ENCODE measurements around the gene FOXL3. TPM values are rescaled to one million over a fixed set of nuclear protein-coding genes. Genes with fewer than 3 reads are reported as not detected.

The FOXL3 gene
- total and polyA plus RNA-seq, 4 donors = not detected

GRCh38 chr7:293681-294439 is 3.9 kb downstream of the FOXL3 start:
- no peak overlapping the region for H3K27ac ChIP-seq (ENCODE audit: low read depth in 1 of 2, low read length in 2 of 2)
- no peak overlapping the region for H3K9ac ChIP-seq (ENCODE audit: low read depth in 1 of 2, low read length in 2 of 2)
- H3K9me3 ChIP-seq (ENCODE audit: control insufficient read depth in 4 of 4, low read length in 3 of 4) = no peaks in the 10 kb centered on the region
- 67% methylated on average over 23 of the region's 23 CpGs for WGBS
- H3K27me3 ChIP-seq (ENCODE audit: control insufficient read depth in 4 of 4, insufficient read depth in 4 of 4, low read length in 3 of 4) = peaks cover 5 to 19% (median 8%) of the 10 kb centered on the region in 4 donors
- H3K4me3 ChIP-seq (ENCODE audit: low read depth in 1 of 3, low read length in 3 of 3) = no peak overlapping the region
- H3K4me1 ChIP-seq (ENCODE audit: control insufficient read depth in 4 of 4, insufficient read depth in 4 of 4, low read length in 3 of 4) = peaks cover 0 to 6% (median 2%) of the 10 kb centered on the region in 4 donors
- DNase-seq (ENCODE audit: low spot score) = no peak
- TF ChIP-seq EGR1 (IDR thresholded peaks at IDR 0.05; ENCODE audit: low read depth in 2 of 2) (no peak), ATF3 (IDR thresholded peaks at IDR 0.05) (no peak), HNF4G (IDR thresholded peaks at IDR 0.05) (no peak), GABPA (IDR thresholded peaks at IDR 0.05 in 1 of 2, conservative IDR thresholded peaks at IDR 0.05 in 1 of 2) (no peak), SP1 (IDR thresholded peaks at IDR 0.05) (no peak), TAF1 (conservative IDR thresholded peaks at IDR 0.05) (no peak), FOXA2 (IDR thresholded peaks at IDR 0.05) (no peak), FOXA1 (IDR thresholded peaks at IDR 0.05) (no peak), RXRA (IDR thresholded peaks at IDR 0.05) (no peak), HNF4A (conservative IDR thresholded peaks at IDR 0.05) (no peak), NR2F2 (IDR thresholded peaks at IDR 0.05) (no peak), ZBTB33 (IDR thresholded peaks at IDR 0.05) (no peak), CTCF (IDR thresholded peaks at IDR 0.05; ENCODE audit: low read depth, low read length, missing input control) (no peak)
- H3K36me3 ChIP-seq (ENCODE audit: control insufficient read depth in 4 of 4, insufficient read depth in 3 of 4, low read depth in 1 of 4, low read length in 3 of 4) = no peaks in the 10 kb centered on the region

GRCh38 chr7:294440-295154 is 4.6 kb downstream of the FOXL3 start:
- no peaks in the 10 kb centered on the region for H3K36me3 ChIP-seq (ENCODE audit: control insufficient read depth in 4 of 4, insufficient read depth in 3 of 4, low read depth in 1 of 4, low read length in 3 of 4)
- H3K9ac ChIP-seq (ENCODE audit: low read depth in 1 of 2, low read length in 2 of 2) = no peak overlapping the region
- no peaks in the 10 kb centered on the region for H3K9me3 ChIP-seq (ENCODE audit: control insufficient read depth in 4 of 4, low read length in 3 of 4)
- WGBS = 67% methylated on average over 25 of the region's 25 CpGs
- peaks cover 0 to 6% (median 2%) of the 10 kb centered on the region in 4 donors for H3K4me1 ChIP-seq (ENCODE audit: control insufficient read depth in 4 of 4, insufficient read depth in 4 of 4, low read length in 3 of 4)
- H3K27ac ChIP-seq (ENCODE audit: low read depth in 1 of 2, low read length in 2 of 2) = no peak overlapping the region
- DNase-seq (ENCODE audit: low spot score) = no peak
- TF ChIP-seq JUND (IDR thresholded peaks at IDR 0.05) (no peak), ATF3 (IDR thresholded peaks at IDR 0.05) (no peak), FOXA1 (IDR thresholded peaks at IDR 0.05) (no peak), RXRA (IDR thresholded peaks at IDR 0.05) (no peak), GABPA (IDR thresholded peaks at IDR 0.05 in 1 of 2, conservative IDR thresholded peaks at IDR 0.05 in 1 of 2) (no peak), HNF4G (IDR thresholded peaks at IDR 0.05) (no peak), NR2F2 (IDR thresholded peaks at IDR 0.05) (no peak), EGR1 (IDR thresholded peaks at IDR 0.05; ENCODE audit: low read depth in 2 of 2) (no peak), TAF1 (conservative IDR thresholded peaks at IDR 0.05) (no peak), ZBTB33 (IDR thresholded peaks at IDR 0.05) (no peak)
- no peak overlapping the region for H3K4me3 ChIP-seq (ENCODE audit: low read depth in 1 of 3, low read length in 3 of 3)
- H3K27me3 ChIP-seq (ENCODE audit: control insufficient read depth in 4 of 4, insufficient read depth in 4 of 4, low read length in 3 of 4) = peaks cover 5 to 19% (median 8%) of the 10 kb centered on the region in 4 donors

Measured in liver (tissue), 9 donors.